HL-60/S4 (cell line): ENCODE data around the gene PCYOX1L.

ENCODE experiments used
- in situ Hi-C: fragments of 300-500 bp; cut with MboI; formaldehyde crosslinking; loops from 2 replicates; pipeline ENCODE4 v1.14.3; 2022; ENCODE audit warnings: low sequenced_read_pairs

Gene PCYOX1L, protein sequence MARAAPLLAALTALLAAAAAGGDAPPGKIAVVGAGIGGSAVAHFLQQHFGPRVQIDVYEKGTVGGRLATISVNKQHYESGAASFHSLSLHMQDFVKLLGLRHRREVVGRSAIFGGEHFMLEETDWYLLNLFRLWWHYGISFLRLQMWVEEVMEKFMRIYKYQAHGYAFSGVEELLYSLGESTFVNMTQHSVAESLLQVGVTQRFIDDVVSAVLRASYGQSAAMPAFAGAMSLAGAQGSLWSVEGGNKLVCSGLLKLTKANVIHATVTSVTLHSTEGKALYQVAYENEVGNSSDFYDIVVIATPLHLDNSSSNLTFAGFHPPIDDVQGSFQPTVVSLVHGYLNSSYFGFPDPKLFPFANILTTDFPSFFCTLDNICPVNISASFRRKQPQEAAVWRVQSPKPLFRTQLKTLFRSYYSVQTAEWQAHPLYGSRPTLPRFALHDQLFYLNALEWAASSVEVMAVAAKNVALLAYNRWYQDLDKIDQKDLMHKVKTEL

DNA sequence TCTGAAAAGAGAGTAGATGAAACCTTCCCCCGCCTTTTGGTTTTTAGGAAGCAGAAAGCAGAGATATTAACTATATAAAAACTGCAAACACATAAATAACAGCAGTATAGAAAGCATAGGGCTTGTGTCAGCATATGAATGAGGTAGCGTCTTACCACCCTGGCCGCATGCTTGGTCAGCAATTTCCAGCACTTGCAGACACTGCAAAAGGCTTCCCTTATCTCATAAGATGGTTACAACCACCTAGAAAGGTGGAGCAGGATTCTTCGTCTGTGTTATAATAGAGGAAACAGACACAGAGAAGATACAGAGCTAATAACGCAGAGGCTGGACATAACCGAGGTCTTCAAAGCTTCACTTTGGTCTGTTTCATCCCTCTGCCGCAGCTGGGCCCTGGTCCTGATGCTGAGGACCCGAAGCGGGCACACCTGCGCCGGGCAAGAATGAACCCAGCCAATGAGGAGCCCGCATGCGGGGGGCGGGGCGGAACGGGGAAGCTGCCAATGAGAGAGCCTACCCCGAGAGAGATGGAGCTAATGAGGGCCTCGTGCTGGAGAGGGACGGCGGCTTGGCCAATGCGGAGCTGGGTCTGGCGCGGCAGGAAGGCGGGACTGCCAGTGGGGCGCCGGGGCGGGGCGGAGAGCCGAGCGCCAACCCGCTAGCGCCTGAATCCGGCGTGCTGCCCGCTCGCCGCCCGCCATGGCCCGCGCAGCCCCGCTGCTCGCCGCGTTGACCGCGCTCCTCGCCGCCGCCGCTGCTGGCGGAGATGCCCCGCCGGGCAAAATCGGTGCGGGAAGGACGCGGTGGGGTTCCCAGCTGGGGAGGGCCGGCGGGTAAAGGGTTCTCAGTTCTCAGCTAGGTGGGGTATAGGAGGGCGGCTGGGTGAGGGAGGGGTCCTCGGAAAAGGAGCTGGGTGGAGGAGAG is at the start of gene PCYOX1L:
PCYOX1L (plus strand) TSS at position 677 of the 924 bp plus-strand sequence; CDS start at position 700, 23 bp downstream.
- in situ Hi-C loops, result no loop called here

DNA sequence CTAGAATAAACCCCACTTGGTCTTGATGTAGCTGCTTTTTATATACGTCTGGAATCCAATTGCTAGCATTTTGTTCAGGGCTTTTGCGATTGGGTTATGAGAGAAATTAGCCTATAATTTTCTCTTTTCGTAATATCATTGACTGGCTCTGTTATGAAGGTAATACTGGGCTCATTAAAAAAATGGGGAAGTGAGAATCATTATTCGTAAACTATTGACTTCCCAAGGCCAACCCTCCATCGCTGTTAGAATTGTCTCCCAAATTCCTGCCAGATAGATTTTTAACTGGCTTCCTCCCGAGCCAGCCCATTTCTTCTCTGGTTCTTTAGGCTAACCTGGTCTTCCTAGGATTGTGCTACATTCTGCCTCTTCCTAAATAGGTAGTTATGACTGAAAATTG is 48.5 kb upstream of the PCYOX1L start:
- in situ Hi-C loops, result no loop called here

DNA sequence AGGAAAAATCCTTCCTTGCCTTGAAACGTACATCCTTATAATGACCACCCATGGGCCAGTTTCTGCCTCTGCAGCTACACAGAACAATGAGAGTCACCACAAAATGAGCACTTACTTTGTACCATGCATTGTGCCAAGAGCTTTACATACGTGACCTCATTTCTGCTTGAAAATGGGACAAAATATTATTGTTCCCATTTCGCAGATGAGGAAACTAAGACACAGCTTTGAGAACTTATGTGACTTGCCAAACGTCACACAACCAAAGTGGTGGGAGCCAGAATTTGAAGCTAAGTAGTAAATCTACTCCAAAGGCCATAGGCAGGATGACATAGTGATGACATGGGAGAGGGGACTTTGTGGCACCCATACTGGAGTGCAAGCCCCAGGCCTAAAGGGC is 47.4 kb upstream of the PCYOX1L start:
- in situ Hi-C loops, result loop anchor here (10.0 kb wide), 1 partner anchor 124 kb away; no protein-coding TSS in a partner anchor

DNA sequence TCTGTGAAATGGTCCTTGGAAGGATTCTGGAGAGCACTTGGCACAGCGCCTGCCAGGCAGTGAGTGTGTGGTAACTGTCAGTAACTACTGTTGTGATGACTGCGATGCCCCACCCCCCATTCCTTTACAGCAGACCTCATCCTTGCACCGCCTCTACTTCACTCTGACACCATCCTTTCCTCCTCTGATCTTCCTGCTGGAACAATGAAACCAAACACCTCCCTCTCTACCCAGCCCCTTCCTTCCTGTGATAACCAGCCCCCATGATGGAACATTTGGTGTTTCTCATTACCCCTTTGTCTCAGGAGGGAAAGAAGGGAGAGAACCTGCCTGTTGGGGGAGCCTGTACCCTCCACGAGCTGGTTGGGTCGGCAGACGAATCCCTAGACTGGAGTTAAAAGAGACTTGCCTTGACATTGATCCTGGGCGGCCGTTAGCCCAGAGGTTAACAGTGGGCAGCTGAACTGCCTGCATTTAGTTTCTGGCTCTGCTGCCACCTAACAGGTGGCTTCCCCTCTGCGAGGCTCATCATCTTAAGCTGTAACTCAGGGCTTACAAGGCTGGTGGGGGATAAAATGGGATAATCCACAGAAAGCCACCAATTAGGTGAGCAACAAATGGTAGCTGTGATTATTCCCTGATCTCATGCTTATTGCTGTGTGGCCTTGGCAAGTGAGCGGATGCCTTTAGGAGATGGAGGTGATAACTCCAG is 46.7 kb upstream of the PCYOX1L start:
- in situ Hi-C loops, result loop anchor here (10.0 kb wide), 1 partner anchor 124 kb away; no protein-coding TSS in a partner anchor

DNA sequence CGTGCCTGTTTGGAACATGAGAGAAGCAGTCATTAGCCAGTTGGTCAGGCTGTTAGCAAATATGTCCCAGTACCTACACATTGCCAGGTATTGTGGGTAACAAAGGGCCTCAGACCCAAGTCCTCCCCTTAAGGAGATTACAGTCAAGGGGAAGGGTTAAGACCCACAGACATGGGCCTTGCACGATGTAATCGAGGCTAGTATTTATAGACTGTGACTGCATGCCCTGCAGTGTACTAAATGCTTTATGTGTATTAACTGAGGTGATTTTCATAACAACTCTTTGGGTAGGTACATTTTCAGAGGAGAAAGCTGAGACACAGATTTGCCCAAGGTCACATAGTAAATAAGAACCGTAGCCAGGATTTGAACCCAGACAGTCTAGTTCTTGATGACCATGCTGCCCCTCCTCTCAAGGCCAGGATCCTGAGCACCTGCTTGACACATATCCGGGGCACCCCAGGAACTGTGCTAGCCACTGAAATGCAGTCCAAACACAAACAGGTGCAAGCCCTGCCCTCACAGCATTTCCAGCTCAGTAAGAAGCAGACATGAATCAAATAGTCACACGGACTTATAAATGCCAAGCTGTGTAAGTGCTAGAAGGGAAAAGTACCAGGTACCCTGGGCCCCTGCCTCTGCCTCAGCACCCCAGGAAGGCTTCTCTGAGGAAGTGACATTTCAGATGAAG is 44.5 kb upstream of the PCYOX1L start:
- in situ Hi-C loops, result loop anchor here (10.0 kb wide), 1 partner anchor 122 kb away; no protein-coding TSS in a partner anchor

DNA sequence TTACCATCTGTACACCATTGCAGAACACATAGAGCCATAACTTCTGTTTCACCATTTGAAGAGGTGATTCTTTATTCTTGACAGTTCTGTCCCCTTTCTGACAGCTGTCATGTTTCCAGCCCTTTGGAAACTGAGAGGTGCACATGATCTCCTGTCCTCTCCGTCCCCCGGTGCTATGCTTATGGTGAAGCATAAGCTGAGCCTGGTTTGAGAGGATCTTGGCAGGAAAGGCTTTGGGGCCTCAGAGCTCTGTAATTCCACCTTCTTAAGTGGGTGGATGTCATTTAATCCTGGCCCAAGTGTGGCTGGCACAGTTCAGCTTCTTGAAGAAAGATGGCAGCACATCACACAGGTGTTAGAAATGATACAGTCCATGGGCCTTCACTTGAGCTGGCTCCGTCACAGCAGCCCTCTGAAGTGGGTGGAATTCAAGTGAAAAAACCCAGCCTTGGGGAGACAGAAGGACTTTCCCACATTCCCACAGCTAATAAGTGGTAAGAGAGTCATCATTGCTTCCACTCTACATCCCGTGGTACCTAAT is 43.2 kb upstream of the PCYOX1L start:
- in situ Hi-C loops, result loop anchor here (10.0 kb wide), 1 partner anchor 120 kb away; no protein-coding TSS in a partner anchor

DNA sequence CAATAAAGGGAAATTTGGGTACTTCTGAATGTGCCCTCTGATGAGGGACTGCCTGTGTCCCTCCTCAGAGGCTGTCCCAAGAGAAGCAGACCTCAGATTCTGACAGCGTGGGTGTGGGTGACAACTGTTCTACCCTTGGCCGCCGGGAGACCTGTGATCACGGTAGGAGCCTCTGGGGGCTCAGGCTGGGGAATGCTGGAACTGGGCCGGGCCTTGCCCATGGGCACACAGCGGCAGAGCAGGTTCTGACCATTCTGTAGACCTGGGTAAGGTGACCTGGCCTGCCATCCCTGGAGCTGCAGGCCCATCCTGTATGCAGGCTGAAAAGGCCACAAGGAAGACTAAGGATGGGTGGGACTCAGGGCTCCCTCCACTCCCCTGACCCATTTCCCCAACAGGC is 42.1 kb upstream of the PCYOX1L start:
- in situ Hi-C loops, result loop anchor here (10.0 kb wide), 1 partner anchor 119 kb away; no protein-coding TSS in a partner anchor

DNA sequence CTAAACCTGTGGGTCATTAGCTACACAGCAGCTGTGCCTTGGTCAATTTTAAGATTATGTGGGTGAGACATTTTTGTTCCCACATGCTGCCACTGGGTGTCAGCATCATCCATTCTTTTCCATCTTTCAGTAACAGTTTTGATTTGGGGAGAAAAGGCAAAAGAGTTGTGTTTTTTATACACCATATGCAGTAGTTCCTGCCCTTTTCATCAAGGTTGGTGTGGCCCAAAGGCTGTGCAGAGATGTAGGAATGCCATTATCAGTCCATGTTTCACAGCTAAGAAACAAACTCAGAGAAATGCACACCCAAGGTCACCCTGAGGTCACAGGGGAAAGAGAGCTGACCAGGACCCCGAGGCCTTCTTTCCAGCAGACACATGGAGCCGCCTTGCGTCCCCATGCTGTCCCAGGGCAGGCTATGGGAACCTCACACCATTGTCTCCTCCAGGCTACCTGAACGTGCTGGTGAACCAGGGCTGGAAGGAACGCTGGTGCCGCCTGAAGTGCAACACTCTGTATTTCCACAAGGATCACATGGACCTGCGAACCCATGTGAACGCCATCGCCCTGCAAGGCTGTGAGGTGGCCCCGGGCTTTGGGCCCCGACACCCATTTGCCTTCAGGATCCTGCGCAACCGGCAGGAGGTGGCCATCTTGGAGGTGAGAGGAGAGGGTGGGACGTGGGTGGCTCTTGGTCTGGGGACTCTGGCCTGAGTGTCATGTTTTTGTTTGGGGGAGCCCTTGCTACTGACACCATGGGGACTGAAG is 40.4 kb upstream of the PCYOX1L start:
- in situ Hi-C loops, result loop anchor here (10.0 kb wide), 1 partner anchor 117 kb away; no protein-coding TSS in a partner anchor

DNA sequence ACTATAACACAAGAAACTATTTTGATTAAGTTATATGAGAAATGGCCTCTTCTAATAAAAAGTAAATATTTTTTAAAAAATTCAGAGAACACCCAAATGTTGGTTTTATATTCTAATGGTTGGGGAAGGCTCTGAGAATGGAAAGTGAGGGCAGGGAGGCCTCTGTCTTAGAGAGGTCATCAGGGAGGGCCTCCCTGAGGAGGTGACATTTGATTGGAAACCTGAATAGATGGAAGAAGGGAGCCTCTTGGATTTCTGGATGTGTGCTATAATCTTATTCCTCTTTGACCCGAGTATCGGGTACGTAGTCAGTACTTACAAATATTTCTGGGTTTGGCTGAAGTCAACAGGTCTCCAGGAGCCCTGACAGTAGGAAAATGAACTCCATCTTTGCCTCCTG is 38.7 kb upstream of the PCYOX1L start:
- in situ Hi-C loops, result loop anchor here (10.0 kb wide), 1 partner anchor 116 kb away; no protein-coding TSS in a partner anchor

DNA sequence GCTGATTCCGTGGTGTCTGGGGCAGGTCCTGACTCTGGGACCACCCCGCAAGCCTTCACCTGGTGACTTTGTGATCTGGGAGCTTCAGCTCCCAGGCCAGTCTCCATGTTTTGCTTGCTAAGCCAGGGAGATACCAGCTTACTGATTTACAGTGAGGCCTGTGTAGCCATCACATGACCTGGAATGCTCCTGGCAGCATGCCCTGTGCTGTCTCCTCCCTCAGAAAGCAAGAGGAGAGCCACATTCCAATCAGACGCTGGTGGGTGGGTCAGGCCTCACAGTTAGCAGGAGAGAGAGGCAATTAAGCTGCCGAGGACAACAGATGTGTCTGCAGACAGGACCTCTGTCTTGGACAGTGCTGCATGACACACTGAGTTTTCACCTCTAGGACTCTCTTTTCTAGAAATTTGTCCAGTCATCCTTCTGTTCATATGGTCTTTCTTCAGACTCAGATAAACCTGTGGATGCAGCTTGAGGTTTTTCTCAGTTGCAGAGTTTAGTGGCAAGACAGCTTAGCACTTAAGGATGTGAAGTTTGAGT is 37.0 kb upstream of the PCYOX1L start:
- in situ Hi-C loops, result loop anchor here (5.0 kb wide), 1 partner anchor 51 kb away; no protein-coding TSS in a partner anchor

DNA sequence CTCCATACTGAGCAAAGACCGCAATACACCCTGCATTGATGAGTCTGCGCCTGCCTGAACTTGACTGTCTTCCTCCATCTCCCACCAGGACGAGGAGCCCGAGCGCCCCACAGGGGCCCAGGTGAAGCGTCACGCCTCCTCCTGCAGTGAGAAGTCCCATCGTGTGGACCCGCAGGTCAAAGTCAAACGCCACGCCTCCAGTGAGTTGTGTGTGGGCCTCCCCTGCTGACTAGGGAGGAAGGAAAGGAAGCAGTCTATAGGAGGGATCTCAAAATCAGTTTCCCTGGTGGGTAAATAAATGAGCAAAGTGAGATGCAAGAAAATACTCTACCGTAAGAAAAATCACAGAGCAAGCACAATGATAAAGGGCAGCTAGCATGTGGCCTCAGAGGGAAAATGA is 35.3 kb upstream of the PCYOX1L start:
- in situ Hi-C loops, result loop anchor here (5.0 kb wide), 1 partner anchor 50 kb away; no protein-coding TSS in a partner anchor

DNA sequence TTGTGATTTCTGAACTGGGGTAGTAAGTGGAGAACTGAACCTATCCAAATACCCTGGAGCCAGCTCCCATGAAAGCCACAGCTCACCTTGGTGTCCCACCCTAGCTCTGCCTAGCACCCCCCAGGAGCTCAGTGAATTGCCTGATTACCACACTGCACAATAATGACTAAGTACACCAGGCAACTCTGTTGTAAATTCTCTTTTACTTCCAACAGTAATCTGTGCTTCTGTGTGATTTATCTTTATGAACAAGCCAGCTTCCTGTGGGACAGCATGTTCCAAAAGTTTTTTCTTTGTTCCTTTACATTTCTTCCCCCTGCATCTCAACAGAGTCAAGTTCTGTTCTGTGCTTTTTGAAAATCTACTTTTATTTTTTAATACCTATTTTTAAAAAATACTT is 34.6 kb upstream of the PCYOX1L start:
- in situ Hi-C loops, result loop anchor here (5.0 kb wide), 1 partner anchor 49 kb away; no protein-coding TSS in a partner anchor

DNA sequence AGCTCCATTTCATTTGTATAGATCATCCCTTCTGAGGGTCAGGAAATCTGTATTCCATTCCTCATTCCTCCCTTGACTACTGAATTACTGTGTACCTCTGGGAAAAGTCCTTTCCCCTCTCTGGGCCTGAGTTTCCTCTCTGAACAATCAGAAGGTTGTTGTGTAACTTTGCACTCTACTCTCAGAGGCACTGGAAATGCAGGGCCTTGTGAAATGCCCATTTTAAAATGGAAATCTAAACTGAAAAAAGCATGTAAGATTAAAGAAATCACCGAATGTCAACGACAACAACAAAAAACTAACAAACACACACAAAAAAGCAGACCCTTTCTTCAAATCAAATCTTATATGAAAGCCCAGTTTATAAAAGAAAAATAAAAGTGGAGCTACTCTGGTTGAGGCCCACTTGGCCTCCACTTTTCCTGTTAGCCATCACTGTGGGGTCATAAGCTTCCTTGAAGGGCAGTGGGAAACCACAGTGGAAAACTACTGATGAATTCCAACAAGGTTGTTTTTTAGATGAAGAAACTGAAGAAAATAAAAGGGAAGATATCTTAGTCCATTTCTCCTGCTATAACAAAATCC is 34.1 kb upstream of the PCYOX1L start:
- in situ Hi-C loops, result loop anchor here (5.0 kb wide), 1 partner anchor 49 kb away; no protein-coding TSS in a partner anchor

DNA sequence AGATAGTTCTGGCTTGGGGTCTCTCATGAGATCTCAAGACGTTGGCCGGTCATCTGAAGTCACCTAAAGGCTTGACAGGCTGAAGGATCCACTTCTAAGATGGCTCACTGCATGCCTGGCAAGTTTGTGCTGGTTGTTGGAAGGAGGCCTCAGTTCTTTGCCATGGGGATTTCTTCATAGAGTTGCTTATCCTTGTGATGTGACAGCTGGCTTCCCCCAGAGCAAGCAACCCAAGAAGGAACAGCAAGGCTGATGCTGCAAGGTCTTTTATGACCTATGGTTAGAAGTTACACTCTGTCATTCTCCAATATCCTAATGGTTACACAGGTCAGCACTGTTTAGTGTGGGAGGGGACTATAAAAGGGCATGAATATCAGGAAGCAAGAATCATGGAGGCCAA is 33.2 kb upstream of the PCYOX1L start:
- in situ Hi-C loops, result loop anchor here (5.0 kb wide), 1 partner anchor 48 kb away; no protein-coding TSS in a partner anchor

DNA sequence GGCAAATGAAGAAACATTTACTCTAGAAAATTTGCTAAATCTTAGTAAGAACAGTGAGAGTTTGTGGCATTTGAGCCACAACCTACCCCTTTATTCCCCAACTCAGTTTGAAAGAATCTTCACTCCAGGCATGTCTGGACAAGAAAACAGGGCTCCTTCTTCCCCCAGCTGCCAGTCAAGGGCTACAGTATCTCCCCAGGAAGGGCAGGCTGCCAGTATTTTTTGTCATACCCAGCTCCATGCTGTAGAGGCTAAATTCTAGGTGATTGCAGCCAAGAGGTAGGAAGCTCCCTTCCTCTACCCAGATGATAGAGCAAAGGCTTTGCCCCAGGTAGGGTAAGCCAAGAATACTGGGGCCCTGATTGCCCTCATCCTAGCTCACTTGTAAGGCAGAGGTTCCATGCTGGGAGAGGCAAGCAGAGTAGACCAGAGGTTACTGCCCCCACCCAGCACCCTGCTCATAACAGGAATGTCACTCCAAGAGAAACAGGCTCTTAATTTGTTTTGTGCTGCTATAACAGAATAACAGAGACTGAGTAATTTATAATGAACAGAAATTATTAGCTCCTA is 32.6 kb upstream of the PCYOX1L start:
- in situ Hi-C loops, result no loop called here

DNA sequence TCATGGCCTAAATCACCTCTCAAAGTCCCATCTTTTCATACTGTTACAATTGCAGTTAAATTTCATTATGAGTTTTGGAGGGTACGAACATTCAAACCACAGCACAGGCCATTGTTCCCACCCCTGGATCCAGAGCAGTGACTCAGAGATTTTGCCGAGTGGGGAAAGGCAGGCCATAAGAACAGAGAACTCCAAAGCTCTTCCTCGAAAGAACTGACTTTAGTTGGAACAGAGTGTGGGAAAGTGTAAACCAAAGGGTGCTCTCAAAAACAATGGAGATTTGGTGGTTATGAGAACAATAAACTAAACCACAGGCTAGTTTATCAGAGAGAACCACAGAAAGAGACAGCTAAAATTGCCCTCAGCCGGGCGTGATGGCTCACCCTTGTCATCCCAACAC is 32.0 kb upstream of the PCYOX1L start:
- in situ Hi-C loops, result no loop called here

DNA sequence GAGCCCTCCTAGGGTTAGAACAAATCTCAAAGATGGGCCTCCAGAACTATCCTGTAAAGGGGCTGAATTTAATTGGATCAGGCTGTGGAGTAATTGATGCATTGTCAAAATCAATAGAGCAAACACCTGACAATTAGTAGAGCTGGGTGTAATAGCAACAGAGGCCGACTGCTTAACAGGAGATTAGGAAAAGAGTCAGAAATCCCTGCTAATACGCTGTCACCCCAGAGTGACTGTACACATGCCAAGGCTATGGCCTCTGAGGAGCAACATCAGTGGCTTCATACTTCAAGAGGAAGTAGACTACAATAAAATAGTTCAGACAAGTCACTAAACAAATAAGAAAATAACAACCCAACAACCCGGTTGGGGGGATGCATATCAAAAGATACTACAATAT is 31.2 kb upstream of the PCYOX1L start:
- in situ Hi-C loops, result no loop called here

DNA sequence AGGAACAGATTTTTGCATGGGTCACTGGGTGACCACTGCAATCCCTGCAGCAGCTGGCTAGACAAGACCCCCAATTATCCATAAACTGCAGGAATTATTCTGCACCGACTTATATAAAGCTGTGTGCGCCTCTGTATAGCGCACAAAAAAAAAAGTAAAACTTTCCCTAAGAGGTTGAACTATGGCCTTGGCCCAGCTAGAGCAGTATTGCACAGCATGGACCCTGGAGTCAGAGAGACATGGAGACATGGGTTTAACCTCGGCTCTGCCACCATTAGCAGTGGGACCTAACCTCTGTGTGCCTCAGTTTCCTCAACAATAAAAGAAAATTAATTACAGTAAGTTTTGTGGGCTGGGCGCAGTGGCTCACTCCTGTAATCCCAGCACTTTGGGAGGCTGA is 29.7 kb upstream of the PCYOX1L start:
- in situ Hi-C loops, result no loop called here
